Activated B cell treated with CpG ODN at 0.5 μM for 24 hours (primary cell): Measurements from ENCODE around the gene RRP36. TPM values are rescaled to one million over a fixed set of nuclear protein-coding genes. Genes with fewer than 3 reads are reported as not detected.

ENCODE experiments used
- ATAC-seq: fragments of 200-7000 bp; cut with Tn5 transposase; one replicate; pipeline ENCODE4 v1.10.0; 2021; ENCODE audit warnings: low read depth, mild to moderate bottlenecking, moderate library complexity
- CTCF ChIA-PET: fragments of 350-600 bp; sonication (Branson Sonifier 250); formaldehyde crosslinking; loops from one replicate; lab custom pipeline; 2021; ENCODE audit warnings: antibody characterized with exemption; lab: Charles Lee
- POLR2A ChIA-PET: fragments of 350-600 bp; sonication (Branson Sonifier 250); formaldehyde crosslinking; loops from one replicate; lab custom pipeline; 2021; ENCODE audit warnings: antibody characterized with exemption; lab: Charles Lee
- DNase-seq: peaks from one replicate; pipeline ENCODE4 v3.0.0; 2022
- H3K27ac Mint-ChIP-seq: one replicate; pipeline ENCODE4 v1.8.0; 2020; ENCODE audit warnings: mixed read lengths
- H3K27me3 Mint-ChIP-seq: one replicate; pipeline ENCODE4 v1.8.0; 2021; ENCODE audit warnings: mixed read lengths
- H3K36me3 Mint-ChIP-seq: one replicate; pipeline ENCODE4 v1.8.0; 2021; ENCODE audit warnings: low read depth, mixed read lengths
- H3K4me1 Mint-ChIP-seq: one replicate; pipeline ENCODE4 v1.8.0; 2021; ENCODE audit warnings: mixed read lengths
- H3K4me3 Mint-ChIP-seq: one replicate; pipeline ENCODE4 v1.8.0; 2020; ENCODE audit warnings: mild to moderate bottlenecking, mixed read lengths
- H3K9me3 Mint-ChIP-seq: one replicate; pipeline ENCODE4 v1.8.0; 2020; ENCODE audit warnings: mixed read lengths
- intact Hi-C: fragments of 100-400 bp; cut with micrococcal nuclease; formaldehyde crosslinking; loops from one replicate; pipeline ENCODE4 v1.15.1; 2024
- total RNA-seq: library from RNA; stranded (reverse); gene quantifications from 2 replicates; pipeline ENCODE4 v1.2.3, GENCODE V29; 2022
- TF ChIP-seq, protein P1 (sequence below): fragments of 200-600 bp; IDR thresholded peaks from one replicate; pipeline ENCODE4 v1.8.0; 2022; ENCODE audit warnings: antibody characterized with exemption, mild to moderate bottlenecking

The RRP36 gene, protein sequence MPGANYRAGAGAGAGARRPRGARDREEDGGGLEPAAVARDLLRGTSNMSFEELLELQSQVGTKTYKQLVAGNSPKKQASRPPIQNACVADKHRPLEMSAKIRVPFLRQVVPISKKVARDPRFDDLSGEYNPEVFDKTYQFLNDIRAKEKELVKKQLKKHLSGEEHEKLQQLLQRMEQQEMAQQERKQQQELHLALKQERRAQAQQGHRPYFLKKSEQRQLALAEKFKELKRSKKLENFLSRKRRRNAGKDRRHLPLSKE
- 51.7 and 53.9 TPM in 2 replicates for total RNA-seq

DNA sequence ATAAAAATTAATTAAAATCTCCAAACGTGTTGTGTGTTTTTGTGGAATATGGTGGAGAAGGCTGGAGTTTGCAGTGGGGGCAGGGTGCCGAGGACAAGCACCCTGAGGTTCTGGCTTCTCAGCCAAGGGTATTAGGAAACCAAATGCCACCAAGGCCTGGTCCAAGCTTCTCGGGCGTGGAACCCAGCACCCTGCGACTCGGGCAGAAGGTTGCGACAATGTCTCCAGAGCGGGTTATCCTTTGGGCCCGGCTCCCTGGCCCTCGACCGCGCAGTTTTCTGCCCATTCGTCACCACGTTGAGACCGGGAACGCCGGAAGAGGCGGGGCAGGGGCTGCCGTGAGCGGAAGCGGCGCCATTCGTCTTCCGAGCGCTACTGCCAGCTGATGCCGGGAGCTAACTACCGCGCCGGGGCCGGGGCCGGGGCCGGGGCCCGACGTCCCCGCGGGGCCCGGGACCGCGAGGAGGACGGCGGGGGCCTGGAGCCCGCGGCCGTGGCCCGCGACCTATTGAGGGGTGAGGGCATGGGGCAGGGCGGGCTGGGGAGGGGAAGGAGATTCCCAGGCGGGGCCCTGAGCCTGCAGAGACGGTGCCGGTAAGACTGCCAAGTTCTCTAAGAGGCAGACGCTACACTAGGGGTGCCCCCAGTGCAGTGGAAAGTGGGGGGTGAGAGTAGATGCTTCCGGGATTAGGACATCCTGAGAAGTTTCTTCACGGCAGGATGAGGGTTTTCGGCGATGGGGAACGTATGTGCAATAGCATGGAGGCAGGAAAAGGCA lies at the start of gene RRP36:
TSS of gene RRP36 (plus strand) at position 354 of the 778 bp plus-strand sequence. CDS start at position 386, 32 bp downstream.
- peak; percentile 67 for DNase-seq
- peak; percentile 89 for ATAC-seq
- Mint-ChIP-seq H3K36me3 (peaks cover 54% of the 10 kb centered on the region), H3K27ac (peak within 1 kb of the TSS; percentile 84), H3K4me3 (peak within 1 kb of the TSS; percentile 97), H3K27me3 (no peaks in the 10 kb centered on the region), H3K4me1 (peaks cover 20% of the 10 kb centered on the region), H3K9me3 (no peaks in the 10 kb centered on the region)
- ChIA-PET POLR2A (interaction anchor here (0.6 to 3.4 kb wide), 13 partner anchors 7 to 1239 kb away, joined by 3 to 37 read pairs (median 4); partner anchors contain the start of genes CNPY3, CUL7, CUL9 and KLC4), CTCF (interaction anchor here (1.1 to 1.2 kb wide), 2 partner anchors 10 to 122 kb away, joined by 3 to 4 read pairs; no protein-coding TSS in a partner anchor)
- TF ChIP-seq, protein P1, sequence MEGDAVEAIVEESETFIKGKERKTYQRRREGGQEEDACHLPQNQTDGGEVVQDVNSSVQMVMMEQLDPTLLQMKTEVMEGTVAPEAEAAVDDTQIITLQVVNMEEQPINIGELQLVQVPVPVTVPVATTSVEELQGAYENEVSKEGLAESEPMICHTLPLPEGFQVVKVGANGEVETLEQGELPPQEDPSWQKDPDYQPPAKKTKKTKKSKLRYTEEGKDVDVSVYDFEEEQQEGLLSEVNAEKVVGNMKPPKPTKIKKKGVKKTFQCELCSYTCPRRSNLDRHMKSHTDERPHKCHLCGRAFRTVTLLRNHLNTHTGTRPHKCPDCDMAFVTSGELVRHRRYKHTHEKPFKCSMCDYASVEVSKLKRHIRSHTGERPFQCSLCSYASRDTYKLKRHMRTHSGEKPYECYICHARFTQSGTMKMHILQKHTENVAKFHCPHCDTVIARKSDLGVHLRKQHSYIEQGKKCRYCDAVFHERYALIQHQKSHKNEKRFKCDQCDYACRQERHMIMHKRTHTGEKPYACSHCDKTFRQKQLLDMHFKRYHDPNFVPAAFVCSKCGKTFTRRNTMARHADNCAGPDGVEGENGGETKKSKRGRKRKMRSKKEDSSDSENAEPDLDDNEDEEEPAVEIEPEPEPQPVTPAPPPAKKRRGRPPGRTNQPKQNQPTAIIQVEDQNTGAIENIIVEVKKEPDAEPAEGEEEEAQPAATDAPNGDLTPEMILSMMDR: no peak
- intact Hi-C loops: loop anchor here (1.0 kb wide), 2 partner anchors 8 to 32 kb away; partner anchors contain the start of genes CUL7 and MEA1

DNA sequence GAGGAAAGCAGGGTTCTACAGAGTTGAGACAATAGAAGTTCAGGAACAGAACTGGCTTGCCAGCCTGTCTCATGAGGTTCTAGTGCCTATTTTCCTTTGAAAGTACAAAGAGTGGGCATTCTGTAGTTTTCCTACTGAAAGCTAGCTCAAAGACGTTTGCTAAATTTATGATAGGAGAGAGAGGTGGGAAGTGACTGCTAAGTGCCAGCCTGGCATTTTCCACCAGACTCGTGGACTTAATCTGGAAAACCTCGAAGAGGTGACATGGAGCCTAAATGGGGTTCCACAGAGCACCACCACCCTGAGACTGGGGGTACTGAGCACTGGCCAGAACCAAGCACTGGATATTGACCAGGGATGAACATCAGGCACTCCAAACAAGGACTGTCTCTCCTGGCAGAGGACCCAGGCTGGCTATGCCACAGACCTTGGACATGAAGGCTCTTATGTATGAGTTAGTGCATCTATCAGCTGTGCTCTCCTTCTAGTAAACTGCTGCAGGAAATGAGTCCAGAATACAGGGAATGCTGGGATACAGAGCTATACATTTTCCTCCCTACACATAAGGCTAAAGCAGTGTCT lies 49.6 kb upstream of the RRP36 start:
- intact Hi-C loops: no loop called here
- TF ChIP-seq, protein P1: no peak
- H3K4me1 Mint-ChIP-seq: peaks cover 11% of the 10 kb centered on the region
- H3K27me3 Mint-ChIP-seq: no peaks in the 10 kb centered on the region
- peaks cover 15% of the 10 kb centered on the region for H3K36me3 Mint-ChIP-seq
- CTCF ChIA-PET: no interaction called here
- H3K27ac Mint-ChIP-seq: no peak overlapping the region
- H3K4me3 Mint-ChIP-seq: no peak overlapping the region
- POLR2A ChIA-PET: interaction anchor here (0.6 to 2.7 kb wide), 4 partner anchors 7 to 42 kb away, joined by 4 to 7 read pairs (median 4); partner anchors contain the start of genes PEX6 and PPP2R5D
- ATAC-seq: no peak
- DNase-seq: no peak
- no peaks in the 10 kb centered on the region for H3K9me3 Mint-ChIP-seq

DNA sequence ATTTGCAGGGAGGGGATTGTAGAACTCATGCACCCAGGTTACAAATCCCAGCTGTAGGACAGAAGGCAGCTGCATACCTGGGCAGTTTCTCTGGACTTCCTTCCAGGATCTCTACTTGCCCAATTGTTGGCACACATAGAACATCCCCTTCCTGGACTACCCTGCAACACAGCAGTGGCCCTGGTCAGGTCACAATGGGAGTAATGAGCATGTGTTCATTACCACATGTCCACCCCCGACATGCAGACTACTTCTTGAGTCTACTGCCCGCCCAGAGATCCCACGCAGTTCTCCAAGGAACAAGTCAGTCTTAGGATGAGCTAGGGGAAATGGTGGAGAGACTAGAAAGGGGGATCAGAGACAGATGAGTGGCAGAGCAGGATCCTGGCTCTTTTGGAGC lies 47.5 kb upstream of the RRP36 start:
- CTCF ChIA-PET: no interaction called here
- intact Hi-C loops: no loop called here
- H3K9me3 Mint-ChIP-seq: no peaks in the 10 kb centered on the region
- TF ChIP-seq, protein P1: no peak
- no peak for DNase-seq
- no peak overlapping the region for H3K4me3 Mint-ChIP-seq
- peaks cover 23% of the 10 kb centered on the region for H3K4me1 Mint-ChIP-seq
- peaks cover 13% of the 10 kb centered on the region for H3K36me3 Mint-ChIP-seq
- H3K27me3 Mint-ChIP-seq: no peaks in the 10 kb centered on the region
- no peak for ATAC-seq
- no peak overlapping the region for H3K27ac Mint-ChIP-seq
- POLR2A ChIA-PET: interaction anchor here (0.5 to 1.2 kb wide), 4 partner anchors 42 to 631 kb away, joined by 3 to 10 read pairs (median 5); partner anchors contain the start of gene CNPY3

DNA sequence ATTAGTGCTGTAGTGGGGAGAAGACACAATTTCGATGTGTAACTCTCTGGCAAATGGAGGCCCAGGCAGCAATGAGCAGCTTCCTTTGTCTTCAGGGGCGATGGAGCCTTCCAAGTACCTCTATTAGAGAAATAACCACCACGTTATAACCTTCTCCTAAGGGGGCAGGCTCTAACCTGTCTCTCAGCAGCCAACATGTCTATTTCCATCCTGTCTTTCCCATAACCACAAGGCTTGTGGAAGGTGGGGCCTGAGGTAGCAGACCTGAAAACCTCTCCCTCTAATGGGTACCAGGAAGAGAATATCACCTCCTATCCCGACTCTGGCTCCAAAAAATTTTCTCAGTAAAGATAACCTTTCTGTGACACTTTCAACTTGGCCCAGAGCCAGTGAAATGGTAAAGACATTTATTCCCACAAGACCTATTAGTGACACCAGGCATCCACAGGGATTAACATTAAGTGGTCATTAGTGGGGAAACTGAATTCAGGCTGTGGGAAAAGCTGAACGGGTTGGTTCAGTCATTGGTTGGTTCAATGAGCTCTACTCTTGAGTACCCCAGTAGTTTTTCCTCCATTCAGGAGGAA lies 46.4 kb upstream of the RRP36 start:
- POLR2A ChIA-PET: interaction anchor here (0.6 to 1.3 kb wide), 3 partner anchors 9 to 69 kb away, joined by 3 to 5 read pairs (median 4); partner anchors contain the start of genes CNPY3 and PPP2R5D
- peaks cover 17% of the 10 kb centered on the region for H3K36me3 Mint-ChIP-seq
- TF ChIP-seq, protein P1: no peak
- H3K27ac Mint-ChIP-seq: no peak overlapping the region
- no peaks in the 10 kb centered on the region for H3K27me3 Mint-ChIP-seq
- H3K4me1 Mint-ChIP-seq: peaks cover 34% of the 10 kb centered on the region
- DNase-seq: no peak
- CTCF ChIA-PET: no interaction called here
- H3K4me3 Mint-ChIP-seq: no peak overlapping the region
- intact Hi-C loops: no loop called here
- no peaks in the 10 kb centered on the region for H3K9me3 Mint-ChIP-seq
- no peak for ATAC-seq
